HEK293 (cell line): ENCODE data around the gene WDR45B.

Source experiments
- CTCF ChIA-PET: fragments of 350-600 bp; formaldehyde crosslinking; extraction: SDS; loops from one replicate; lab custom pipeline; 2021; ENCODE audit warnings: antibody characterized with exemption; lab: Yijun Ruan, JAX
- POLR2A ChIA-PET: fragments of 300-600 bp; formaldehyde crosslinking; extraction: SDS; loops from one replicate; lab custom pipeline; 2020; ENCODE audit warnings: antibody characterized with exemption, inconsistent platforms; lab: Yijun Ruan, JAX
- H3K27ac ChIP-seq: fragments of 200-500 bp; sonication (Bioruptor generic); 2 replicates; pipeline ENCODE4 v1.5.1; 2014; ENCODE audit warnings: low read depth, low read length, control low read depth, inconsistent platforms; ENCODE audit errors: extremely low read depth
- H3K36me3 ChIP-seq, 2 experiments: fragments of 200-500 bp in 1 of 2; sonication (Bioruptor generic) in 1 of 2; 1 replicate in 1 of 2; 2 replicates in 1 of 2; pipeline ENCODE4 v1.5.1; 2014 to 2017; ENCODE audit warnings: inconsistent platforms in 2 of 2, low read length in 2 of 2; ENCODE audit not compliant: control insufficient read depth in 2 of 2, insufficient read depth in 1 of 2
- H3K4me1 ChIP-seq: fragments of 200-500 bp; sonication (Bioruptor generic); 2 replicates; pipeline ENCODE4 v1.5.1; 2014; ENCODE audit warnings: mild to moderate bottlenecking, low read length, inconsistent platforms; ENCODE audit not compliant: control insufficient read depth, insufficient read depth
- H3K4me3 ChIP-seq: 2 replicates; pipeline ENCODE4 v1.5.1; 2011; ENCODE audit warnings: low read depth, mild to moderate bottlenecking, control low read depth, low read length, moderate library complexity
- H3K9me3 ChIP-seq: fragments of 200-500 bp; sonication (Bioruptor generic); 2 replicates; pipeline ENCODE4 v1.5.1; 2014; ENCODE audit warnings: low read depth, low read length, inconsistent platforms; ENCODE audit not compliant: control insufficient read depth, insufficient read depth
- EGR2 ChIP-seq: fragments of 450-650 bp; formaldehyde crosslinking; IDR thresholded peaks from 2 replicates; pipeline ENCODE4 v1.5.1; 2016; ENCODE audit warnings: low read depth, missing biosample characterization, missing genetic modification characterization
- GFI1B ChIP-seq: fragments of 450-650 bp; formaldehyde crosslinking; IDR thresholded peaks from 2 replicates; pipeline ENCODE4 v1.5.1; 2016; ENCODE audit warnings: missing biosample characterization, missing genetic modification characterization
- GLI4 ChIP-seq: fragments of 450-650 bp; formaldehyde crosslinking; IDR thresholded peaks from 2 replicates; pipeline ENCODE4 v1.5.1; 2016; ENCODE audit warnings: missing biosample characterization, missing genetic modification characterization
- GLIS1 ChIP-seq: fragments of 450-650 bp; formaldehyde crosslinking; IDR thresholded peaks from 2 replicates; pipeline ENCODE4 v1.5.1; 2016; ENCODE audit warnings: missing biosample characterization, missing genetic modification characterization
- HOXA7 ChIP-seq: sonication (generic); formaldehyde crosslinking; IDR thresholded peaks from 2 replicates; pipeline ENCODE4 v1.8.1; 2022; ENCODE audit warnings: missing genetic modification reagents, borderline replicate concordance
- HOXC10 ChIP-seq: sonication (generic); formaldehyde crosslinking; IDR thresholded peaks from 2 replicates; pipeline ENCODE4 v1.8.1; 2023; ENCODE audit warnings: mild to moderate bottlenecking, missing genetic modification reagents
- SCRT1 ChIP-seq: fragments of 450-650 bp; formaldehyde crosslinking; IDR thresholded peaks from 2 replicates; pipeline ENCODE4 v1.5.1; 2016; ENCODE audit warnings: missing biosample characterization, missing genetic modification characterization, borderline replicate concordance
- SCRT2 ChIP-seq: fragments of 450-650 bp; formaldehyde crosslinking; IDR thresholded peaks from 2 replicates; pipeline ENCODE4 v1.5.1; 2016; ENCODE audit warnings: missing biosample characterization, missing genetic modification characterization
- ZBTB10 ChIP-seq: fragments of 450-650 bp; formaldehyde crosslinking; IDR thresholded peaks from 2 replicates; pipeline ENCODE4 v1.5.1; 2016; ENCODE audit warnings: missing biosample characterization, missing genetic modification characterization
- ZNF280D ChIP-seq: fragments of 450-650 bp; formaldehyde crosslinking; IDR thresholded peaks from 2 replicates; pipeline ENCODE4 v1.5.1; 2016; ENCODE audit warnings: missing biosample characterization, missing genetic modification characterization
- ZNF302 ChIP-seq: fragments of 450-650 bp; formaldehyde crosslinking; IDR thresholded peaks from 2 replicates; pipeline ENCODE4 v1.5.1; 2016; ENCODE audit warnings: missing biosample characterization, missing genetic modification characterization, low read depth
- ZNF362 ChIP-seq: fragments of 450-650 bp; formaldehyde crosslinking; IDR thresholded peaks from 2 replicates; pipeline ENCODE4 v1.5.1; 2016; ENCODE audit warnings: missing biosample characterization, missing genetic modification characterization
- ZNF473 ChIP-seq: fragments of 450-650 bp; formaldehyde crosslinking; IDR thresholded peaks from 2 replicates; pipeline ENCODE4 v1.5.1; 2017; ENCODE audit warnings: missing biosample characterization, missing genetic modification characterization
- ZNF76 ChIP-seq: fragments of 450-650 bp; formaldehyde crosslinking; IDR thresholded peaks from 2 replicates; pipeline ENCODE4; 2016; ENCODE audit warnings: low read depth, missing biosample characterization, missing genetic modification characterization, borderline replicate concordance
- ZSCAN18 ChIP-seq: fragments of 450-650 bp; formaldehyde crosslinking; IDR thresholded peaks from 2 replicates; pipeline ENCODE4 v1.5.1; 2016; ENCODE audit warnings: missing biosample characterization, missing genetic modification characterization
- TF ChIP-seq, protein P1 (sequence below): fragments of 450-650 bp; formaldehyde crosslinking; IDR thresholded peaks from 2 replicates; pipeline ENCODE4 v1.5.1; 2016; ENCODE audit warnings: missing biosample characterization, missing genetic modification characterization
- TF ChIP-seq, protein P2 (sequence below): fragments of 450-650 bp; formaldehyde crosslinking; IDR thresholded peaks from 2 replicates; pipeline ENCODE4 v1.5.1; 2017; ENCODE audit warnings: missing biosample characterization, missing genetic modification characterization

WDR45B gene

DNA sequence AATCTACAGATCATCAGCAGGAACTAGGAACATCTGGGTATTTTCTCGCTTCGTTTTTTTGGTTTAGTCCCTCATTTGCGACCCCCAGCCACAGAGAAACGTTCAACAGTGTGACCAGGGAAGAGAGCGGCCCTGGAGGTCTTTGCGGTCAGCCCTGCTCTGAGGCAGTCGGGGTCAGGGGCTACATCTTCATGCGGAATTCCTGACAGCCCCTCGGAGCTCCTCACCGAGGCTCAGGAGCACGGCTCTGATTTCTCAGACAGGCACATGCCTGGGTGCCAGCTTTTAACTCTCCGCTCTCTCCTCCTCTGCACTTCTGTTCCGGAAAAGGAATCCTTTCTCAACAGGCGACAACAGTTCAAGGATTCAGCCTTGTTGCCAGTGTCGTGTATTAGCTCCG, 8.0 kb upstream of the WDR45B start:
- Histone ChIP-seq H3K36me3 (peaks cover 7 to 38% of the 10 kb centered on the region in 2 experiments), H3K4me1 (no peaks in the 10 kb centered on the region), H3K4me3 (no peak overlapping the region), H3K27ac (no peak overlapping the region), H3K9me3 (no peaks in the 10 kb centered on the region)
- TF ChIP-seq GFI1B (tag by site-specific recombination), result no peak
- ChIA-PET POLR2A (interaction anchor here (0.7 kb wide), 1 partner anchor 940 kb away, joined by 6 read pairs; no protein-coding TSS in a partner anchor), CTCF (interaction anchor here (0.7 to 1.2 kb wide), 2 partner anchors 96 to 119 kb away, joined by 3 read pairs; no protein-coding TSS in a partner anchor)

DNA sequence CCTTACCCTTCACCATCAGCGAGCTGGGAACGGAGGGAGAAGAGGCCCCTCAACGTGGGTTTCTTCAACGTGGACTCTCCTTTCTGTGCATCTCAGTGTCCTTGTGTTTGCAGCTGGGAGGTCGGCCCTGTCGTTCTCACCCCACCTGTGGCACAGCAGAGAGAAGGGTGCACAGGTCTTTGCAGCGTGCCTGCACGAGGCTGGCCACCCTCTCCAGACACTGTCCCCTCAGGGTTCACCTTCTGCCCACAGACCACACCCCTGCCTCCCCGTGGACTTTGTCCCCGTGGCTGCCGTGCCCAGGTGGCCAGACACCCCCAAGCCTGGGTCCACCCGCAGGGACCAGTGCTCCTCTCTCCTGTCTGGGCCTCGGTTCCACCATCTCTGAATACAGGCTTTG, 7.3 kb upstream of the WDR45B start:
- H3K27ac ChIP-seq, result no peak overlapping the region
- peak; percentile 54 for TF ChIP-seq SCRT1 (tag by site-specific recombination)
- TF ChIP-seq, protein P1, sequence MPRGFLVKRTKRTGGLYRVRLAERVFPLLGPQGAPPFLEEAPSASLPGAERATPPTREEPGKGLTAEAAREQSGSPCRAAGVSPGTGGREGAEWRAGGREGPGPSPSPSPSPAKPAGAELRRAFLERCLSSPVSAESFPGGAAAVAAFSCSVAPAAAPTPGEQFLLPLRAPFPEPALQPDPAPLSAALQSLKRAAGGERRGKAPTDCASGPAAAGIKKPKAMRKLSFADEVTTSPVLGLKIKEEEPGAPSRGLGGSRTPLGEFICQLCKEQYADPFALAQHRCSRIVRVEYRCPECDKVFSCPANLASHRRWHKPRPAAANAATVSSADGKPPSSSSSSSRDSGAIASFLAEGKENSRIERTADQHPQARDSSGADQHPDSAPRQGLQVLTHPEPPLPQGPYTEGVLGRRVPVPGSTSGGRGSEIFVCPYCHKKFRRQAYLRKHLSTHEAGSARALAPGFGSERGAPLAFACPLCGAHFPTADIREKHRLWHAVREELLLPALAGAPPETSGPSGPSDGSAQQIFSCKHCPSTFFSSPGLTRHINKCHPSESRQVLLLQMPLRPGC (tag by site-specific recombination), result no peak
- peak; percentile 74 for TF ChIP-seq SCRT2 (tag by site-specific recombination)
- TF ChIP-seq ZSCAN18 (tag by site-specific recombination), result no peak
- TF ChIP-seq, all 188 proteins: peak for 2
- no peaks in the 10 kb centered on the region for H3K4me1 ChIP-seq
- H3K36me3 ChIP-seq, result peaks cover 7 to 34% of the 10 kb centered on the region in 2 experiments
- H3K9me3 ChIP-seq, result no peaks in the 10 kb centered on the region
- ChIA-PET POLR2A (interaction anchor here (0.7 kb wide), 1 partner anchor 939 kb away, joined by 6 read pairs; no protein-coding TSS in a partner anchor), CTCF (interaction anchor here (0.7 to 1.0 kb wide), 2 partner anchors 95 to 119 kb away, joined by 3 read pairs; no protein-coding TSS in a partner anchor)
- H3K4me3 ChIP-seq, result no peak overlapping the region

- H3K36me3 ChIP-seq, result peaks cover 7 to 30% of the 10 kb centered on the region in 2 experiments
- H3K4me3 ChIP-seq, result no peak overlapping the region
- ChIA-PET CTCF (interaction anchor here (0.6 to 1.0 kb wide), 2 partner anchors 40 to 120 kb away, joined by 3 to 4 read pairs; no protein-coding TSS in a partner anchor), POLR2A (no interaction called here)
- H3K9me3 ChIP-seq, result no peaks in the 10 kb centered on the region
- no peak overlapping the region for H3K27ac ChIP-seq
- no peaks in the 10 kb centered on the region for H3K4me1 ChIP-seq
- TF ChIP-seq ZNF473 (tag by site-specific recombination) (no peak), ZNF362 (tag by site-specific recombination) (no peak), ZNF302 (tag by site-specific recombination) (no peak), HOXC10 (CRISPR knock-in tag) (no peak), ZBTB10 (tag by site-specific recombination) (no peak), GLI4 (tag by site-specific recombination) (no peak), ZNF76 (tag by site-specific recombination) (no peak), ZNF280D (tag by site-specific recombination) (no peak), EGR2 (no peak), GLIS1 (tag by site-specific recombination) (no peak), HOXA7 (CRISPR knock-in tag) (no peak)
- TF ChIP-seq, protein P2, sequence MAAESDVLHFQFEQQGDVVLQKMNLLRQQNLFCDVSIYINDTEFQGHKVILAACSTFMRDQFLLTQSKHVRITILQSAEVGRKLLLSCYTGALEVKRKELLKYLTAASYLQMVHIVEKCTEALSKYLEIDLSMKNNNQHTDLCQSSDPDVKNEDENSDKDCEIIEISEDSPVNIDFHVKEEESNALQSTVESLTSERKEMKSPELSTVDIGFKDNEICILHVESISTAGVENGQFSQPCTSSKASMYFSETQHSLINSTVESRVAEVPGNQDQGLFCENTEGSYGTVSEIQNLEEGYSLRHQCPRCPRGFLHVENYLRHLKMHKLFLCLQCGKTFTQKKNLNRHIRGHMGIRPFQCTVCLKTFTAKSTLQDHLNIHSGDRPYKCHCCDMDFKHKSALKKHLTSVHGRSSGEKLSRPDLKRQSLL (tag by site-specific recombination), result no peak
Measured at GRCh38 chr17:82655038-82655479, 6.8 kb upstream of the WDR45B start.
